Kidney epithelial cell (primary cell): ENCODE results near the gene NUTM2A. TPM values are rescaled to one million over a fixed set of nuclear protein-coding genes. Genes with fewer than 3 reads are reported as not detected.
"Not testable (repeated sequence)": the region's sequence is repeated elsewhere in the genome, so short reads cannot be mapped to it uniquely, and the experiment has no call there.

ENCODE experiments used
- DNase-seq: peaks from one replicate; pipeline ENCODE4 v3.0.0-alpha.2; 2010; ENCODE audit warnings: low read depth
- H3K27me3 ChIP-seq: 2 replicates; pipeline ENCODE4 v1.6.0; 2011; ENCODE audit warnings: low read length; ENCODE audit not compliant: control insufficient read depth, insufficient read depth
- H3K36me3 ChIP-seq: 2 replicates; pipeline ENCODE4 v1.5.1; 2011; ENCODE audit warnings: low read length; ENCODE audit not compliant: control insufficient read depth, insufficient read depth
- H3K4me3 ChIP-seq: 2 replicates; pipeline ENCODE4 v1.5.1; 2011; ENCODE audit warnings: low read depth, mild to moderate bottlenecking, control low read depth, low read length
- total RNA-seq: library from RNA; depleted of rRNA; stranded (reverse); fragments of >200 nt; gene quantifications from 2 replicates; pipeline ENCODE4 v1.2.3, GENCODE V29; 2015

Gene NUTM2A
- total RNA-seq, 1 donor from 2014 or later: 4.9 TPM

DNA sequence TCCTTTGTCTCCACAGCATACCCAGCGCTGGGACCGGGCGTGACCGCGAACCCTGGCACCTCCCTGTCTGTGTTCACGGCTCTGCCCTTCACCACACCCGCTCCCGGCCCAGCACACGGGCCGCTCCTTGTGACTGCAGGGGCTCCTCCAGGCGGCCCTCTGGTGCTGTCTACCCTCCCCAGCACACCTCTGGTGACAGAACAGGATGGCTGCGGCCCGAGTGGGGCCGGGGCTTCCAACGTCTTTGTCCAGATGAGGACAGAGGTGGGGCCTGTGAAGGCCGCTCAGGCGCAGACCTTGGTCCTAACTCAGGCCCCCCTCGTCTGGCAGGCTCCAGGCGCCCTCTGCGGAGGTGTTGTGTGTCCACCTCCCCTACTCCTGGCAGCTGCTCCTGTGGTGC is 3.0 kb downstream of the NUTM2A start:
- H3K36me3 ChIP-seq, DNase-seq, H3K27me3 ChIP-seq, H3K4me3 ChIP-seq: not testable (repeated sequence)

DNA sequence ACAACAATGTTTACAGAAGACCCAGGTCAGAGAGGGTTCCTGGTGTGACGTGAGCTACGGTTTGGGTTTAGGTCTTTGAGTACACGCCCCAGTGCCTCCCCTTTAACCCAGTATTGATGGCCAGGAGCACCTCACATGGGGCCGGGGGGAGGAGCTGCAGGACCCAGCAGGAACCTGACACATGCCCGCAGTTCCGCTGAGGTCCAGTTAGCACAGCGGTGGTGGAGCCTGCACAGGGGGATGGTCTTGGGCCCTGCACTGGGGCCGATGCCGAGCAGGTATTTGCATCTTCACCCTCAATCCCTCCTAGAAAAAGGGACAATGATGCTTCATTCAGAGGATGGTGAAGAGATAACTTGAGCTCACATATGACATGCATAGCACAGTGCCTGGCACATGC is 4.0 kb downstream of the NUTM2A start:
- H3K4me3 ChIP-seq, DNase-seq, H3K27me3 ChIP-seq, H3K36me3 ChIP-seq: not testable (repeated sequence)

DNA sequence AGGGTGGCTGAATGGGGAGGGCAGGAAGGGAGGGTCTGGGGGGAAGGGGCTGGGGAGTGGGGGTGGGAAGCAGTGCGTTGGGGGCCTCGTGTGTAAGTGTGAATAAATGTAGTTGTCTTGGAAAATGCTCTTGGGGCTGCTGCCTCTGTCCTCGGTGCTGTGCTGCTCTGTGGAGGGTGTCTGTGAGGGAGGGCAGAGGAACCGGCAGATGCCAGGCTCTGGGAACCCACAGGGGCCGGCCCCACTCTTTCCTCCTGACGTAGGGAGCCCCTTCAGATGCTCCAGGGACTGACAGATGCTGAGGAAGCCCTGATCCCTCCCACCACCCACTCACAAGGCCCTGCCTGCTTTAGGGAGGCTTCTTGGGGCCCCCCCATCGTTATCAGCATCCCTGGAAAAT is 9.6 kb downstream of the NUTM2A start:
- not testable (repeated sequence) for H3K36me3 ChIP-seq, DNase-seq, H3K4me3 ChIP-seq, H3K27me3 ChIP-seq

DNA sequence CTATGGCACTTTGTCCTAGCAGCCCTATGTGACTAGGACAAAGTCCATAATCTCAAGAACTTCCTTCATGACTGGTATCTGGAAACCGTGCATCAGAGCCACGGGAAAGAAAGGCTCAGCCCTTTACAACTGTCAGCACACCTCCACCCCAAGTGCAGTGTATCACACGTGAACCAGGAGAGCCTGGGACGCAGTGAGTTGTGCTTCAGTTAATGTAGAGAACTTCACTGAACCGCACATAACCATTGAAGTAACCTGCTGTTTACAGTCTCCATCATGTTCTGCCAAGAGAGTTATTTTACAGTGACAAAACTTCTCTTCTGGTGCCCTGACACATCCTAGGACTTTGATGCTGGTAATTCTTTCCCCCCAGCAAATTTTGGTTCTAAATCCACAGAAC is 12.0 kb downstream of the NUTM2A start:
- not testable (repeated sequence) for H3K36me3 ChIP-seq

DNA sequence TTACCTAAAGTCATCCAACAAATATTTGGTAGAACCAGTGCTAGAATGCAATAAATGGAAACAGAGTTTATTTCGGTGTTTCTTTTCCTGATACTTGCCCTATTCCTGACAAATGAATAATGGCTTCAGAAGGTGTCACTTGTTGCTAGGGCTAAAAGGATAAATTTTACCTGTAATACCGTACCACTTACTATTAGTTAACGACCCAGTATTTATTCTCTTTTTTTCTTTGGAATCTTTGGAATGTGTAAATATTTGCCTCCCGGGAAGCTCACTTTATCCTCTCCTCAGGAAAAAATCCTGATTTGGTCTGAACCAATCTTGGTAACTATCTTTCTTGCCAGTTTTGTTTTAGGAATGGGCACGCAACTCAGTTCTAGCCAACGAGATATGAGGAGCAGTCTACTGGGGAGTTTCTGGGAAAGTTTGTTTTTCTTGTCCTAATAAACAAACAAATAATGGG is 14.1 kb downstream of the NUTM2A start:
- not testable (repeated sequence) for H3K36me3 ChIP-seq, H3K4me3 ChIP-seq, DNase-seq, H3K27me3 ChIP-seq

More for the DNA sequence above, 12.0 kb downstream of the NUTM2A start:
- H3K4me3 ChIP-seq, H3K27me3 ChIP-seq, DNase-seq: not testable (repeated sequence)

DNA sequence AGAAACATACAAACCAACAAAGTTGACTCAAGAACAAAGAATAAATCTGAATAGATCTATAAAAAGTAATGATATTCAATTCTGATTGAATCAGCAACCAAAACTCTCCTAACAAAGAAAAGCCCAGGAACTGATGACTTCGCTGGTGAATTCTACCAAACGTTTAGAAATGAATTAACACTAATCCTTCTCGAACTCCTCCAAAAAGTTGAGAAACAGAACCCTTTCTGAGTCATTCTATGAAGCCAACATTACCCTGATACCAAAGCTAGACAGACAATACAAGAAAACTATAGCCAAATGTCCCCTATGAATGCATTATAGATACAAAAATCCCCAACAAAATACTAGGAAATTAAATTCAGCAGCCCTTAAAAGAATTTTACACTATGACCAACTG is 16.9 kb downstream of the NUTM2A start:
- DNase-seq, H3K27me3 ChIP-seq, H3K4me3 ChIP-seq, H3K36me3 ChIP-seq: not testable (repeated sequence)

DNA sequence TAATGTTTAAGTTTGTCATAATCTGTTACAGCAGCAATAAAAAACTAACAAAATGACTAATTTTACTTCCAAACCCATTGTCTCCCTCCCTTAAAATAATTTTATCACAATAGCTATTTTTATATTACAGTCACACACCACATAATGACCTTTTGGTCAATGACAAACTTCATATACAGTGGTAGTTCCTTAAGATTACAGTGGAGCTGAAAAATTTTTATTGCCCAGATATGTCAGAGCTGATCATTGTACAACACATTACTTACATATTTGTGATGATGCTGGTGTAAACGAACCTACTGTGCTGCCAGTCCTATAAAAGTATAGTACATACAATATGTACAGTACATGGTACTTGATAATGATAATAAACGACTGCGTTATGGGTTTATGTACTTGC is 22.1 kb downstream of the NUTM2A start:
- DNase-seq, H3K4me3 ChIP-seq, H3K27me3 ChIP-seq, H3K36me3 ChIP-seq: not testable (repeated sequence)

DNA sequence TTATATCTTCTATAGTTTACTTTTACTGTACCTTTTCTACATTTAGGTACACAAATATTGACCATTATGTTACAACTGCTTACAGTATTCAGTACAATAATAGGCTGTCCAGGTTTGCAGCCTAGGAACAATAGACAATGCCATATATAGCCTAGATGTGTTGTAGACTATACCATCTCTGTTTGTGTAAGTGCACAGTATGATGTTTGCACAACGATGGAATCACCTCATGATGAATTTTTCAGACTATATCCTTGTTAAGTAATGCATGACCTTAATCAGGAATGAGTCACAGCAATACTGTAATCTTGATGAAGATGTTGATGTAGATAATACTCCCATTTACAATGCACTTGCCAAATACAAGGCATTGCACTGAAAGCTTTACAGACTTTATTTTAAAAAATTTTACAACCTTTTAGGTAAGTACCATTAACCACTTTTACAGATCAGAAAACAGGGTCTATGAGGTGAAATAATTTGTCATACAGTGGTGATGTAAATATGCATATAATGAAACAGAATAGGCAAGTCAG is 23.6 kb downstream of the NUTM2A start:
- not testable (repeated sequence) for H3K36me3 ChIP-seq, DNase-seq, H3K27me3 ChIP-seq, H3K4me3 ChIP-seq

DNA sequence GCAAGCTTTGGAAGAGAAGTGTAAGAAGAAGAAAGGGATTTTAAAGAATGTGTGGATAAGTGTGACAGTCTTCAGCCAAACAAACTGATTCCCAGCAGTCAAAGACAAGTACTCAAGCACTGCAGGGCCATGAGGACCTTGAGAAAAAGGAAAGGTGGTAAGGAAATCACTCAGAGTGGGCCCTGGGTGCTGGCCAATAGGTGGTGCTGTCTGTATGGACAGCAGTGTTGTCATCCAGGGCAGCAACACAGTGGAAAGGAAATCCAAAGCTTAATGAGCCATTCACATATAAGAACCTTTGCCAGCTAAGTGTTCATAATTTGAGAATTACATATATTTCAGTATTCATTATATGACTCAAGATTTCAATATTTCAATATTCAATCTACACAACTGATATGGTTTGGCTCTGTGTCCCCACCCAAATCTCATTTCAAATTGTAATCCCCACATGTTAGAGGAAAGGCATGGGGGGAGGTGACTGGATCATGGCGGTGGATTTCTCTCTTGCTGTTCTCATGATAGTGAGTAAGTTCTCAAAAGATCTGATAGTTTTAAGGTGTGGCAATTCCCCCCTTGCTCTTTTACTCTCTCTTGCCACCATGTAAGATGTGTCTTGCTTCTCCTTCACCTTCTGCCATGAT is 55.6 kb downstream of the NUTM2A start:
- not testable (repeated sequence) for H3K36me3 ChIP-seq, H3K4me3 ChIP-seq, DNase-seq, H3K27me3 ChIP-seq

Other genes with a start within 250 kb of the NUTM2A start
- gene FAM25A, start 205.2 kb upstream of the NUTM2A start, total RNA-seq: not detected in 2 replicates
- 91.9 and 94.5 TPM in 2 replicates for gene GLUD1, start 130.6 kb upstream of the NUTM2A start, total RNA-seq
- gene SHLD2, start 130.2 kb upstream of the NUTM2A start, total RNA-seq: 17.9 and 26.4 TPM in 2 replicates
- 2.4 and 4.0 TPM in 2 replicates for gene NUTM2D, start 132.3 kb downstream of the NUTM2A start, total RNA-seq